Neural progenitor cell (in vitro differentiated cells): ENCODE data around the gene RNF144A.
"Not testable (repeated sequence)": the region's sequence is repeated elsewhere in the genome, so short reads cannot be mapped to it uniquely, and the experiment has no call there.

Experiments
- EZH2 ChIP-seq: fragments of 200-600 bp; sonication (generic); IDR thresholded peaks from 2 replicates; pipeline ENCODE4 v1.6.1; 2017; ENCODE audit warnings: antibody characterized with exemption, mild to moderate bottlenecking, moderate library complexity
- TF ChIP-seq, protein P1 (sequence below): fragments of 200-600 bp; sonication (generic); IDR thresholded peaks from 2 replicates; pipeline ENCODE4 v1.5.1; 2017; ENCODE audit warnings: antibody characterized with exemption, mild to moderate bottlenecking

DNA sequence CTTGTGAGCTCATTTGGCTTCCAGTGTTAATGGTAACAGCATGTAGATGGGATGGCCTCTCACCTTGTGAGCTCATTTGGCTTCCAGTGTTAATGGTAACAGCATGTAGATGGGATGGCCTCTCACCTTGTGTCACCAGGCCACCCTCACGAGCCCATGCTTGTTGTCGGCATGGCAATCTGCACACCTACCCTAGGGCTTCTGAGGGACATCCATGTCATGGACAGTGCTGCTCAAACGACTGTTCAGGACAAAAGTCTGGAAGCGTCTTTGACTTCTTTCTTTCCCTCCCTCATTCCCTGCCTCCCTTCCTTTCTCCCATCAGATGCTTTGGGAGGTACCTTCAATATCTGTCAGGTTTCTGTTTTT is 18.4 kb downstream of the RNF144A start:
- TF ChIP-seq, protein P1, sequence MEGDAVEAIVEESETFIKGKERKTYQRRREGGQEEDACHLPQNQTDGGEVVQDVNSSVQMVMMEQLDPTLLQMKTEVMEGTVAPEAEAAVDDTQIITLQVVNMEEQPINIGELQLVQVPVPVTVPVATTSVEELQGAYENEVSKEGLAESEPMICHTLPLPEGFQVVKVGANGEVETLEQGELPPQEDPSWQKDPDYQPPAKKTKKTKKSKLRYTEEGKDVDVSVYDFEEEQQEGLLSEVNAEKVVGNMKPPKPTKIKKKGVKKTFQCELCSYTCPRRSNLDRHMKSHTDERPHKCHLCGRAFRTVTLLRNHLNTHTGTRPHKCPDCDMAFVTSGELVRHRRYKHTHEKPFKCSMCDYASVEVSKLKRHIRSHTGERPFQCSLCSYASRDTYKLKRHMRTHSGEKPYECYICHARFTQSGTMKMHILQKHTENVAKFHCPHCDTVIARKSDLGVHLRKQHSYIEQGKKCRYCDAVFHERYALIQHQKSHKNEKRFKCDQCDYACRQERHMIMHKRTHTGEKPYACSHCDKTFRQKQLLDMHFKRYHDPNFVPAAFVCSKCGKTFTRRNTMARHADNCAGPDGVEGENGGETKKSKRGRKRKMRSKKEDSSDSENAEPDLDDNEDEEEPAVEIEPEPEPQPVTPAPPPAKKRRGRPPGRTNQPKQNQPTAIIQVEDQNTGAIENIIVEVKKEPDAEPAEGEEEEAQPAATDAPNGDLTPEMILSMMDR: not testable (repeated sequence)
- not testable (repeated sequence) for TF ChIP-seq EZH2
